Retina (tissue), 1 donor: Measurements from ENCODE around the gene SLC36A2.
A peak's percentile ranks its signal among the peaks of the same experiment; 100 is the strongest.
"Not testable (repeated sequence)": the region's sequence is repeated elsewhere in the genome, so short reads cannot be mapped to it uniquely, and the experiment has no call there.

Experiments
- DNase-seq: peaks from one replicate; pipeline ENCODE4 v3.0.0-alpha.2; 2016

Gene SLC36A2

DNA sequence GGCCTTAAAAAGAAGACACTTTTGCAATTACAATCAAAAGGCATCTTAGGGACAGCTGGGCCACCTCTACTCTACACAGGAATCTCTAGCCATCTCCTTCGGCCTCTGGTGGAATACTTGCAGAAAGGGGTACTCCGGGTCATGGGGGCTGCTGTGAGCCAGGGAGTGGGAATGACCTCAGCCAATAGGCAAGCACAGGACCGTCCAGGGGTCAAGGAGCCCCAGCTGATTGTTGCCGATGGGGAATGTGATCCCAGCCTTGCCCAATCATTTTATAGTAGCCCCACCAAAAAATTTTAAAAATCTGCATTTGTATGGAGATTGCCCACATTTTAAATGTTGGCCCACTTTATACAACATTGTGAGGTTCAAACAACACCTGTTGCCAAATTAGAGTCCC is 26.9 kb downstream of the SLC36A2 start:
- no peak for DNase-seq

- peak; percentile 26 for DNase-seq
These were observed 28.3 kb downstream of the SLC36A2 start for GRCh38 chr5:151318850-151319732.

- no peak for DNase-seq
These were observed 29.5 kb downstream of the SLC36A2 start for GRCh38 chr5:151317871-151318270.

GRCh38 chr5:151315998-151316597 is 31.3 kb downstream of the SLC36A2 start:
- DNase-seq: peak; percentile 60

DNA sequence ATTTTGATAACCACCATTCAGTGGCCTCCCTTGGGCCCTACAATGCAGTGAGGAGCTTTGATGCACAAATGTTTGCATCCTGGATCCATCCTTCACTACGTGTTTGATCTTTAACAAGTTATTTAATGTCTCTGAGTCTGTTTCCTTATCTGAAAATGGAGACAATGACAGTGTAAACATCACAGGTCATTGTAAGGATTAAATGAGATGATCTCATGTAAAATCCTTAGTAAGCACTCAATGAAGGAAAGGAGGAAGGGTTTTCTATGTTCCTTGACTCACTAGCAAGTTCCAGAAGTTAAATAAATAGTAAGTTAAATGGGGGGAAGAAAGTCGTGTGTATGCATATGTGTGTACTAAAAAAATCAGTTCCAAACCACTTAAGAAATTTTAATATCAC is 34.0 kb downstream of the SLC36A2 start:
- no peak for DNase-seq

- no peak for DNase-seq
These were observed 34.5 kb downstream of the SLC36A2 start for GRCh38 chr5:151312756-151313324.

GRCh38 chr5:151310932-151311331 is 36.4 kb downstream of the SLC36A2 start:
- no peak for DNase-seq

DNA sequence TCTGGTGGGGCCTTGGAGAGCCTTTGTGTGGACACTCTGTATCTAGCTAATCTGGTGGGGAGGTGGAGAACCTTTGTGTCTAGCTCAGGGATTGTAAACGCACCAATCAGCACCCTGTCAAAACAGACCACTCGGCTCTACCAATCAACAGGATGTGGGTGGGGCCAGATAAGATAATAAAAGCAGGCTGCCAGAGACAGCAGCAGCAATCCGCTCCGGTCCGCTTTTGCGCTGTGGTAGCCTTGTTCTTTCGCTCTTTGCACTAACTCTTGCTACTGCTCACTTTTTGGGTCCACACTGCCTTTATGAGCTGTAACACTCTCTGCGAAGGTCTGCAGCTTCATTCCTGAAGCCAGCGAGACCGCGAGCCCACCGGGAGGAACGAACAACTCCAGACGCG is 37.5 kb downstream of the SLC36A2 start:
- not testable (repeated sequence) for DNase-seq

GRCh38 chr5:151309266-151309665 is 38.1 kb downstream of the SLC36A2 start:
- DNase-seq: not testable (repeated sequence)

- DNase-seq: no peak
These were observed 43.7 kb downstream of the SLC36A2 start, which contains the start of gene SLC36A3 for GRCh38 chr5:151303666-151304065. Gene SLC36A3 (minus strand): TSS chr5:151303766. CDS start chr5:151303354, 412 bp downstream.

- no peak for DNase-seq
These were observed 49.1 kb downstream of the SLC36A2 start for GRCh38 chr5:151298063-151298855.

DNA sequence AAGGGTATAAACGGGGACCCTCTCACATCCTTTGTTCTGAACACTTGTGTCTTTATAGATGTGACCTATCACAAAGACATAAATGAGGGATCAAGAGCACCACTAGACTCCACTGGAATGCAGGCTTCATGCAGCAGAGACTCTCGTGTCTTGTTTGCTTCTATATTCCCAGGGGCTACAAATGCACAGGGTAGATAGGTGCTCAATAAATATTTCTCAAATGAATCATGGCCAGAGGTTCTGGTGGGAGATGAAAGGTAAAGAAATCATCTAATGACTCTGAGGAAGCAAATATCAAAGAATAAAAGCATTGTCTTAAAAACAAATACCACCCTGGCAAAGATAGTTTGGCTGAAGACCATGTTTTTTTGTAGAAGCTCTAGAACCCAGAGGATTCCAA is 50.4 kb downstream of the SLC36A2 start:
- no peak for DNase-seq

DNA sequence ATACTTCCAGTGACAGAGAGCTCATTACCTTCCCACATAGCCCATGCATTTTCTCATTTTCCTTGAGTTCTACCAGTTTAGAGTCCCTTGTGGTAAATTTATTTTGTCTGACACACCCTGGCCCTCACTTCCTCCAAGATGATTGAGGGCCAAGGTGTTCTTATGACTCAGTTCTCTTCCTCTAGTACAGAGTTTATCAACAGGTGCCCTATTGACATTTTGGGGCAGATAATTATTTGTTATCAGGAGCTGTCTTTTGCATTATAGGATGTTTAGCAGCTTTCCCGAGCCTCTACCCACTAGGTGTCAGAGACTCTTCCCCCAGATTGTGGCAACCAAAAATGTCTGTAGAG is 50.9 kb downstream of the SLC36A2 start:
- DNase-seq: no peak

GRCh38 chr5:151295791-151296477 is 51.4 kb downstream of the SLC36A2 start:
- DNase-seq: peak; percentile 19

GRCh38 chr5:151295138-151295537 is 52.2 kb downstream of the SLC36A2 start:
- DNase-seq: no peak

GRCh38 chr5:151293624-151294023 is 53.7 kb downstream of the SLC36A2 start:
- DNase-seq: no peak

DNA sequence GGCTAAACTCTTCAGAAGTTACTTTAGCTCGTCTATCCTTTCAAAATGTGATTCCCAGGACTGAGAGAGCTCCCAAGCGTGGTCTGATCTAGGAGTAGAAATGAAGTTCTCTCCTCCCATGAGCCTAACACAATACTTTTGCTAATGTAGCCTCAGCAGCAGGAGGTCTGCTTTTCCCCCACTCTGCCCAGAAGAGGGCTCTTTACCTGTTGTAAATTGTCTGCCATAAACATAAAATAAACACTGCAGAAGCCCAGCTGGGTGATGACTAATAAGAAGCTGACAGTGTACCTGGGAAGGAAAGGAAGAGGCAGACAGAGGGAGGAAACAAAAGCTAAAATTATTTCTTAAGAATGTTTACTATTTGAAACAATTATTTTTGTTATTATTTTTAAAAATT is 59.2 kb downstream of the SLC36A2 start:
- no peak for DNase-seq

GRCh38 chr5:151286246-151286645 is 61.1 kb downstream of the SLC36A2 start:
- no peak for DNase-seq

- no peak for DNase-seq
These were observed 61.7 kb downstream of the SLC36A2 start for GRCh38 chr5:151285683-151286082.

DNA sequence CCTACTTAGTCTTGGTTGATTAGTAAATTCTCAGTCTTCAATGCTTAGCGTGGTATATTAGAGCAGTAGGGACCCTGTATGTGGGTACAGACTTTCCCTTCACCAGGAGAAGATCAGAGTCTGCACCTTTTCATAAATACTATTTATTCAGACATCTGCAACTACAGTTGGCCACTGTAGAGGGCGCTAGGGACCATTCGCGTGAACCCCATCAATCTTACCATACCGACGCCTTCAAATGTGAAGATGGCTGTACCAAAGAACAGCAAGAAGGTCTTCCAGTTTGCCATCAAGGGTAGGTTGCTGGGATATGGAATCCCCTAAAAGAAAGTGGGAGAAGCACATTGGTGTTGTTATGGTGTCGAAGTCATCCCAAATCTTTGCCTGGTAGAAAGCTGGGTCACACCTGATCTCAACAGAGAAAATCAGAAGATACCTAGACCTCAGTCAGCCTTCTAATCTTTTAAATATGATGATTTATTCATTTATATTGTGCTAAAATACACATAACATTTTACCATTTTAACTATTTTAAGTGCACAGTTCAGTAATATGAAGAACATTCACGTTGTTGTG is 62.9 kb downstream of the SLC36A2 start:
- DNase-seq: no peak

GRCh38 chr5:151283120-151283825 is 64.1 kb downstream of the SLC36A2 start:
- no peak for DNase-seq
